Astrocyte (in vitro differentiated cells and primary cell): Measurements from ENCODE around the gene LMO1. TPM values are rescaled to one million over a fixed set of nuclear protein-coding genes. Genes with fewer than 3 reads are reported as not detected.

Source experiments
- DNase-seq: peaks from one replicate; pipeline ENCODE4 v3.0.0-alpha.2; 2010; ENCODE audit warnings: low read depth
- FAIRE-seq: peaks from 2 replicates; lab custom pipeline; 2011; peaks lifted over from hg19 to GRCh38; lab: Jason Lieb, UNC
- H2AFZ ChIP-seq: 2 replicates; pipeline ENCODE4 v1.6.0; 2012; ENCODE audit warnings: low read depth, low read length, inconsistent platforms
- H3K27ac ChIP-seq: 2 replicates; pipeline ENCODE4 v1.5.1; 2011; ENCODE audit warnings: low read depth, low read length, inconsistent platforms
- H3K27me3 ChIP-seq: 2 replicates; pipeline ENCODE4 v1.6.0; 2011; ENCODE audit warnings: low read length, inconsistent platforms; ENCODE audit not compliant: insufficient read depth
- H3K36me3 ChIP-seq: 2 replicates; pipeline ENCODE4 v1.5.1; 2011; ENCODE audit warnings: low read length, inconsistent platforms; ENCODE audit not compliant: insufficient read depth
- H3K4me1 ChIP-seq: 2 replicates; pipeline ENCODE4 v1.5.1; 2011; ENCODE audit warnings: low read length, inconsistent platforms; ENCODE audit not compliant: insufficient read depth
- H3K4me2 ChIP-seq: 2 replicates; pipeline ENCODE4 v1.6.0; 2012; ENCODE audit warnings: low read length, inconsistent platforms
- H3K4me3 ChIP-seq: 2 replicates; pipeline ENCODE4 v1.5.1; 2011; ENCODE audit warnings: low read depth, mild to moderate bottlenecking, low read length, inconsistent platforms; ENCODE audit not compliant: insufficient read depth
- H3K79me2 ChIP-seq: 2 replicates; pipeline ENCODE4 v1.6.0; 2012; ENCODE audit warnings: mild to moderate bottlenecking, low read length, inconsistent platforms; ENCODE audit not compliant: insufficient read depth
- H3K9ac ChIP-seq: 2 replicates; pipeline ENCODE4 v1.6.0; 2012; ENCODE audit warnings: mild to moderate bottlenecking, low read length, inconsistent platforms
- H3K9me3 ChIP-seq: 2 replicates; pipeline ENCODE4 v1.5.1; 2012; ENCODE audit warnings: low read depth, mild to moderate bottlenecking, low read length, inconsistent platforms; ENCODE audit not compliant: insufficient read depth
- H4K20me1 ChIP-seq: 2 replicates; pipeline ENCODE4 v1.6.0; 2012; ENCODE audit warnings: low read length, inconsistent platforms; ENCODE audit not compliant: insufficient read depth
- H3K27ac Mint-ChIP-seq: one replicate; pipeline ENCODE4 v1.8.0; 2021; ENCODE audit warnings: mild to moderate bottlenecking, mixed read lengths; ENCODE audit not compliant: unreplicated experiment
- H3K27me3 Mint-ChIP-seq: one replicate; pipeline ENCODE4 v1.8.0; 2021; ENCODE audit warnings: low read depth, mixed read lengths; ENCODE audit not compliant: unreplicated experiment
- H3K36me3 Mint-ChIP-seq: one replicate; pipeline ENCODE4 v1.8.0; 2021; ENCODE audit warnings: low read depth, mixed read lengths; ENCODE audit not compliant: unreplicated experiment
- H3K4me1 Mint-ChIP-seq: one replicate; pipeline ENCODE4 v1.8.0; 2021; ENCODE audit warnings: low read depth, mixed read lengths; ENCODE audit not compliant: unreplicated experiment
- H3K4me3 Mint-ChIP-seq: one replicate; pipeline ENCODE4 v1.8.0; 2021; ENCODE audit warnings: mild to moderate bottlenecking, moderate library complexity, mixed read lengths; ENCODE audit not compliant: unreplicated experiment
- H3K9me3 Mint-ChIP-seq: one replicate; pipeline ENCODE4 v1.8.0; 2021; ENCODE audit warnings: mild to moderate bottlenecking, mixed read lengths; ENCODE audit not compliant: unreplicated experiment
- CTCF ChIP-seq: IDR thresholded peaks from 2 replicates; pipeline ENCODE4 v1.5.1; 2011; ENCODE audit warnings: low read depth, mild to moderate bottlenecking, inconsistent platforms, low read length, moderate library complexity; ENCODE audit not compliant: insufficient read depth
- EZH2 ChIP-seq: IDR thresholded peaks from 2 replicates; pipeline ENCODE4 v1.6.1; 2012; ENCODE audit warnings: mild to moderate bottlenecking, low read length, inconsistent platforms; ENCODE audit not compliant: insufficient read depth
- total RNA-seq: library from RNA; stranded (reverse); gene quantifications from 2 replicates; pipeline ENCODE4 v1.2.1, GENCODE V29; 2021

LMO1 gene
- total RNA-seq, 1 donor from 2014 or later = 1.5 TPM

- Mint-ChIP-seq H3K27ac (no peak overlapping the region), H3K36me3 (no peaks in the 10 kb centered on the region), H3K27me3 (peaks cover 36% of the 10 kb centered on the region), H3K9me3 (peaks cover 2% of the 10 kb centered on the region), H3K4me3 (no peak overlapping the region), H3K4me1 (peaks cover 10% of the 10 kb centered on the region)
- DNase-seq (no peak), FAIRE-seq (no peak)
- Histone ChIP-seq H3K4me2 (no peak overlapping the region), H3K27ac (no peak overlapping the region), H2AFZ (no peak overlapping the region), H3K27me3 (no peaks in the 10 kb centered on the region), H3K4me3 (no peak overlapping the region), H4K20me1 (no peaks in the 10 kb centered on the region), H3K36me3 (no peaks in the 10 kb centered on the region), H3K79me2 (no peaks in the 10 kb centered on the region), H3K4me1 (peaks cover 15% of the 10 kb centered on the region), H3K9me3 (no peaks in the 10 kb centered on the region), H3K9ac (no peak overlapping the region)
- TF ChIP-seq CTCF (no peak), EZH2 (no peak)
Measured at GRCh38 chr11:8205566-8205965, 58.1 kb downstream of the LMO1 start.

GRCh38 chr11:8204596-8204995 lies 59.1 kb downstream of the LMO1 start:
- Mint-ChIP-seq H3K36me3 (no peaks in the 10 kb centered on the region), H3K4me3 (no peak overlapping the region), H3K27ac (no peak overlapping the region), H3K27me3 (peaks cover 32% of the 10 kb centered on the region), H3K9me3 (peaks cover 2% of the 10 kb centered on the region), H3K4me1 (peaks cover 10% of the 10 kb centered on the region)
- Histone ChIP-seq H3K9me3 (no peaks in the 10 kb centered on the region), H4K20me1 (no peaks in the 10 kb centered on the region), H3K4me3 (no peak overlapping the region), H3K27me3 (peaks cover under 1% of the 10 kb centered on the region), H3K27ac (no peak overlapping the region), H3K4me1 (peaks cover 15% of the 10 kb centered on the region), H3K36me3 (no peaks in the 10 kb centered on the region), H3K9ac (no peak overlapping the region), H3K79me2 (no peaks in the 10 kb centered on the region), H2AFZ (no peak overlapping the region), H3K4me2 (no peak overlapping the region)
- DNase-seq = no peak
- FAIRE-seq = no peak
- TF ChIP-seq EZH2 (no peak), CTCF (no peak)

GRCh38 chr11:8204025-8204424 lies 59.7 kb downstream of the LMO1 start:
- Mint-ChIP-seq H3K4me3 (no peak overlapping the region), H3K4me1 (peaks cover 10% of the 10 kb centered on the region), H3K9me3 (peaks cover 2% of the 10 kb centered on the region), H3K27me3 (peaks cover 36% of the 10 kb centered on the region), H3K36me3 (no peaks in the 10 kb centered on the region), H3K27ac (peak overlapping the region; percentile 27)
- Histone ChIP-seq H3K4me2 (no peak overlapping the region), H2AFZ (no peak overlapping the region), H3K9me3 (no peaks in the 10 kb centered on the region), H3K4me3 (no peak overlapping the region), H3K36me3 (no peaks in the 10 kb centered on the region), H3K9ac (no peak overlapping the region), H4K20me1 (no peaks in the 10 kb centered on the region), H3K79me2 (no peaks in the 10 kb centered on the region), H3K4me1 (peaks cover 15% of the 10 kb centered on the region), H3K27me3 (peaks cover 4% of the 10 kb centered on the region), H3K27ac (no peak overlapping the region)
- no peak for DNase-seq
- TF ChIP-seq EZH2 (no peak), CTCF (no peak)
- no peak for FAIRE-seq
